ENCODE data around the gene DIAPH2. TPM values are rescaled to one million over a fixed set of nuclear protein-coding genes. Genes with fewer than 3 reads are reported as not detected.

The DIAPH2 gene
- total RNA-seq, 1 experiment from 2014 or later: 22.5 TPM

GRCh38 chrX:97308171-97308570, 623.5 kb downstream of the DIAPH2 start:
- Histone ChIP-seq H3K36me3 (no peaks in the 10 kb centered on the region), H3K27me3 (no peaks in the 10 kb centered on the region), H3K4me1 (peaks cover 3% of the 10 kb centered on the region; the same call in 1 of the 2 replicates), H3K4me3 (no peak overlapping the region), H3K27ac (no peak overlapping the region), H3K9me3 (replicated peaks) (no peaks in the 10 kb centered on the region)
- DNase-seq: no peak

- H3K36me3 ChIP-seq: no peaks in the 10 kb centered on the region
- no peaks in the 10 kb centered on the region for H3K9me3 ChIP-seq (replicated peaks)
- no peaks in the 10 kb centered on the region for H3K27me3 ChIP-seq
- DNase-seq: no peak
- H3K4me1 ChIP-seq: peaks cover 3% of the 10 kb centered on the region; the same call in 1 of the 2 replicates
- H3K27ac ChIP-seq: no peak overlapping the region
- no peak overlapping the region for H3K4me3 ChIP-seq
Measured at GRCh38 chrX:97309487-97310116, 625.0 kb downstream of the DIAPH2 start.

- Histone ChIP-seq H3K4me1 (peaks cover 3% of the 10 kb centered on the region; the same call in 1 of the 2 replicates), H3K27me3 (no peaks in the 10 kb centered on the region), H3K36me3 (no peaks in the 10 kb centered on the region), H3K4me3 (no peak overlapping the region), H3K9me3 (replicated peaks) (no peaks in the 10 kb centered on the region), H3K27ac (no peak overlapping the region)
- DNase-seq: peak; percentile 10 to 28
Measured at GRCh38 chrX:97310373-97310772, 625.7 kb downstream of the DIAPH2 start.

GRCh38 chrX:97311066-97311778, 626.6 kb downstream of the DIAPH2 start:
- no peak for DNase-seq
- Histone ChIP-seq H3K4me1 (peaks cover 3% of the 10 kb centered on the region; the same call in 1 of the 2 replicates), H3K27me3 (no peaks in the 10 kb centered on the region), H3K36me3 (no peaks in the 10 kb centered on the region), H3K9me3 (replicated peaks) (no peaks in the 10 kb centered on the region), H3K27ac (no peak overlapping the region), H3K4me3 (no peak overlapping the region)

GRCh38 chrX:97314345-97314744, 629.7 kb downstream of the DIAPH2 start:
- H3K36me3 ChIP-seq: no peaks in the 10 kb centered on the region
- no peak for DNase-seq
- peaks cover 3% of the 10 kb centered on the region; the same call in 1 of the 2 replicates for H3K4me1 ChIP-seq
- no peak overlapping the region for H3K4me3 ChIP-seq
- no peak overlapping the region for H3K27ac ChIP-seq
- no peaks in the 10 kb centered on the region for H3K9me3 ChIP-seq (replicated peaks)
- H3K27me3 ChIP-seq: no peaks in the 10 kb centered on the region

GRCh38 chrX:97315939-97316338, 631.3 kb downstream of the DIAPH2 start:
- Histone ChIP-seq H3K27ac (no peak overlapping the region), H3K4me1 (no peaks in the 10 kb centered on the region), H3K36me3 (no peaks in the 10 kb centered on the region), H3K4me3 (no peak overlapping the region), H3K9me3 (replicated peaks) (no peaks in the 10 kb centered on the region), H3K27me3 (no peaks in the 10 kb centered on the region)
- DNase-seq: no peak

GRCh38 chrX:97320305-97320704, 635.7 kb downstream of the DIAPH2 start:
- H3K27me3 ChIP-seq: no peaks in the 10 kb centered on the region
- H3K4me1 ChIP-seq: no peaks in the 10 kb centered on the region
- H3K27ac ChIP-seq: no peak overlapping the region
- no peaks in the 10 kb centered on the region for H3K9me3 ChIP-seq (replicated peaks)
- DNase-seq: no peak
- H3K36me3 ChIP-seq: no peaks in the 10 kb centered on the region
- no peak overlapping the region for H3K4me3 ChIP-seq

GRCh38 chrX:97322401-97322800, 637.8 kb downstream of the DIAPH2 start:
- H3K27me3 ChIP-seq: no peaks in the 10 kb centered on the region
- no peak for DNase-seq
- H3K9me3 ChIP-seq (replicated peaks): no peaks in the 10 kb centered on the region
- no peaks in the 10 kb centered on the region for H3K4me1 ChIP-seq
- no peak overlapping the region for H3K27ac ChIP-seq
- H3K4me3 ChIP-seq: no peak overlapping the region
- H3K36me3 ChIP-seq: no peaks in the 10 kb centered on the region

- no peaks in the 10 kb centered on the region for H3K27me3 ChIP-seq
- H3K27ac ChIP-seq: no peak overlapping the region
- H3K4me3 ChIP-seq: no peak overlapping the region
- H3K36me3 ChIP-seq: no peaks in the 10 kb centered on the region
- no peaks in the 10 kb centered on the region for H3K9me3 ChIP-seq (replicated peaks)
- no peak for DNase-seq
- no peaks in the 10 kb centered on the region for H3K4me1 ChIP-seq
Measured at GRCh38 chrX:97326456-97326855, 641.8 kb downstream of the DIAPH2 start.

GRCh38 chrX:97328853-97329390, 644.3 kb downstream of the DIAPH2 start:
- no peak for DNase-seq
- H3K27me3 ChIP-seq: no peaks in the 10 kb centered on the region
- no peak overlapping the region for H3K4me3 ChIP-seq
- H3K4me1 ChIP-seq: no peaks in the 10 kb centered on the region
- no peak overlapping the region for H3K27ac ChIP-seq
- H3K36me3 ChIP-seq: no peaks in the 10 kb centered on the region
- H3K9me3 ChIP-seq (replicated peaks): no peaks in the 10 kb centered on the region

- no peaks in the 10 kb centered on the region for H3K27me3 ChIP-seq
- H3K4me1 ChIP-seq: no peaks in the 10 kb centered on the region
- H3K36me3 ChIP-seq: no peaks in the 10 kb centered on the region
- DNase-seq: no peak
- H3K4me3 ChIP-seq: no peak overlapping the region
- no peak overlapping the region for H3K27ac ChIP-seq
- H3K9me3 ChIP-seq (replicated peaks): no peaks in the 10 kb centered on the region
Measured at GRCh38 chrX:97330151-97330550, 645.5 kb downstream of the DIAPH2 start.

GRCh38 chrX:97332963-97333362, 648.3 kb downstream of the DIAPH2 start:
- Histone ChIP-seq H3K36me3 (no peaks in the 10 kb centered on the region), H3K27ac (no peak overlapping the region), H3K4me1 (no peaks in the 10 kb centered on the region), H3K4me3 (no peak overlapping the region), H3K9me3 (replicated peaks) (no peaks in the 10 kb centered on the region), H3K27me3 (no peaks in the 10 kb centered on the region)
- DNase-seq: no peak

- no peaks in the 10 kb centered on the region for H3K9me3 ChIP-seq (replicated peaks)
- no peak for DNase-seq
- no peak overlapping the region for H3K27ac ChIP-seq
- H3K27me3 ChIP-seq: no peaks in the 10 kb centered on the region
- no peak overlapping the region for H3K4me3 ChIP-seq
- no peaks in the 10 kb centered on the region for H3K36me3 ChIP-seq
- H3K4me1 ChIP-seq: no peaks in the 10 kb centered on the region
Measured at GRCh38 chrX:97334850-97335249, 650.2 kb downstream of the DIAPH2 start.

GRCh38 chrX:97344724-97345123, 660.1 kb downstream of the DIAPH2 start:
- Histone ChIP-seq H3K36me3 (no peaks in the 10 kb centered on the region), H3K9me3 (replicated peaks) (no peaks in the 10 kb centered on the region), H3K27ac (no peak overlapping the region), H3K4me3 (no peak overlapping the region), H3K4me1 (no peaks in the 10 kb centered on the region), H3K27me3 (no peaks in the 10 kb centered on the region)
- DNase-seq: no peak

- no peaks in the 10 kb centered on the region for H3K36me3 ChIP-seq
- H3K27me3 ChIP-seq: no peaks in the 10 kb centered on the region
- no peak overlapping the region for H3K27ac ChIP-seq
- no peaks in the 10 kb centered on the region for H3K4me1 ChIP-seq
- DNase-seq: no peak
- no peak overlapping the region for H3K4me3 ChIP-seq
- no peaks in the 10 kb centered on the region for H3K9me3 ChIP-seq (replicated peaks)
Measured at GRCh38 chrX:97358941-97359340, 674.3 kb downstream of the DIAPH2 start.
